ENCODE data around the gene OPCML. TPM values are rescaled to one million over a fixed set of nuclear protein-coding genes. Genes with fewer than 3 reads are reported as not detected.

The OPCML gene
- total RNA-seq, 1 donor from 2014 or later: 1.2 TPM

DNA sequence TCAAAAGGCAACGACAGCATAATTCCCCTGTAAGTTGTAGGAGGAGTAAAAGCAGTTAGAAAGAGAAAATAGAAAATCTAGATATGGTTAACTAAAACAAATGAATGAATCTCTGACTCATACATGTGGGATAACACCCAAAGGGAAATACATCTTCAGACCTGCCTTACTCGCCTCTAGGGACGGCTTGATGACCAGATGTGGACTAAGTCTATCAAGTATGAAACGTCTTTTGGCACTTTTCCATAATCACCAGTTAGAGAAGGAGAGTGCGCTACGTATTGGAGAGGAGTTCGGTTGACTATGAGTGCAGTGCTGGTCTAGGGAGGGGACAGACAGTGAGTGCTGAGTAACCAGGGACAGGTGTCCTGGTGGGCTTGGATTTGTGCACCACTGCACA, 459.9 kb downstream of the OPCML start:
- Mint-ChIP-seq H3K9me3 (no peaks in the 10 kb centered on the region), H3K36me3 (ENCODE audit: low read depth) (no peaks in the 10 kb centered on the region), H3K4me1 (peaks cover 5% of the 10 kb centered on the region), H3K27ac (ENCODE audit: unreplicated experiment) (no peak overlapping the region), H3K4me3 (no peak overlapping the region), H3K27me3 (ENCODE audit: low read depth) (peaks cover 12% of the 10 kb centered on the region)
- TF ChIP-seq, protein P1, sequence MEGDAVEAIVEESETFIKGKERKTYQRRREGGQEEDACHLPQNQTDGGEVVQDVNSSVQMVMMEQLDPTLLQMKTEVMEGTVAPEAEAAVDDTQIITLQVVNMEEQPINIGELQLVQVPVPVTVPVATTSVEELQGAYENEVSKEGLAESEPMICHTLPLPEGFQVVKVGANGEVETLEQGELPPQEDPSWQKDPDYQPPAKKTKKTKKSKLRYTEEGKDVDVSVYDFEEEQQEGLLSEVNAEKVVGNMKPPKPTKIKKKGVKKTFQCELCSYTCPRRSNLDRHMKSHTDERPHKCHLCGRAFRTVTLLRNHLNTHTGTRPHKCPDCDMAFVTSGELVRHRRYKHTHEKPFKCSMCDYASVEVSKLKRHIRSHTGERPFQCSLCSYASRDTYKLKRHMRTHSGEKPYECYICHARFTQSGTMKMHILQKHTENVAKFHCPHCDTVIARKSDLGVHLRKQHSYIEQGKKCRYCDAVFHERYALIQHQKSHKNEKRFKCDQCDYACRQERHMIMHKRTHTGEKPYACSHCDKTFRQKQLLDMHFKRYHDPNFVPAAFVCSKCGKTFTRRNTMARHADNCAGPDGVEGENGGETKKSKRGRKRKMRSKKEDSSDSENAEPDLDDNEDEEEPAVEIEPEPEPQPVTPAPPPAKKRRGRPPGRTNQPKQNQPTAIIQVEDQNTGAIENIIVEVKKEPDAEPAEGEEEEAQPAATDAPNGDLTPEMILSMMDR (conservative IDR thresholded peaks at IDR 0.05): no peak
- DNase-seq (ENCODE audit: low read depth, low spot score): no peak

DNA sequence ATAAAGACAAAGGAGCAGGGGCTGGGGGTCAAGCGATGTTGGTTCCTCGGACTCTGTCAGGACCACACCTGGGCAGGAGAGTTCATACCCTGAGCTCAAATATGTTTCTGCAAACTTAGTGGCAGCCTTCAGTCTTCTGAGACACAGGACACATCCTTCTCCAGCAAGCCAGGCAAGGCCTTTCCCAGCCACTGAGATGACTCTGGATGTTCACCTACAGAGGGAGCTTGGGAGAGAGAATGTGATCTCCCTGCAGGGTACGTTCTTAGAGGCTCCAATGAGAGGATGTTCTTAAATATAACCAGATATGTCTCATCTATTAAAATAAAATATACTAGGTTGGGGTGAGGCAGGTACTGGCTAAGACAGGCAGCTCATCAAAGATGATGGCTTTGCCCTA, 461.5 kb downstream of the OPCML start:
- Mint-ChIP-seq H3K4me1 (peaks cover 5% of the 10 kb centered on the region), H3K9me3 (no peaks in the 10 kb centered on the region), H3K36me3 (ENCODE audit: low read depth) (no peaks in the 10 kb centered on the region), H3K27me3 (ENCODE audit: low read depth) (peaks cover 7% of the 10 kb centered on the region), H3K4me3 (no peak overlapping the region), H3K27ac (ENCODE audit: unreplicated experiment) (no peak overlapping the region)
- no peak for DNase-seq (ENCODE audit: low read depth, low spot score)
- TF ChIP-seq, protein P1 (conservative IDR thresholded peaks at IDR 0.05): no peak

DNA sequence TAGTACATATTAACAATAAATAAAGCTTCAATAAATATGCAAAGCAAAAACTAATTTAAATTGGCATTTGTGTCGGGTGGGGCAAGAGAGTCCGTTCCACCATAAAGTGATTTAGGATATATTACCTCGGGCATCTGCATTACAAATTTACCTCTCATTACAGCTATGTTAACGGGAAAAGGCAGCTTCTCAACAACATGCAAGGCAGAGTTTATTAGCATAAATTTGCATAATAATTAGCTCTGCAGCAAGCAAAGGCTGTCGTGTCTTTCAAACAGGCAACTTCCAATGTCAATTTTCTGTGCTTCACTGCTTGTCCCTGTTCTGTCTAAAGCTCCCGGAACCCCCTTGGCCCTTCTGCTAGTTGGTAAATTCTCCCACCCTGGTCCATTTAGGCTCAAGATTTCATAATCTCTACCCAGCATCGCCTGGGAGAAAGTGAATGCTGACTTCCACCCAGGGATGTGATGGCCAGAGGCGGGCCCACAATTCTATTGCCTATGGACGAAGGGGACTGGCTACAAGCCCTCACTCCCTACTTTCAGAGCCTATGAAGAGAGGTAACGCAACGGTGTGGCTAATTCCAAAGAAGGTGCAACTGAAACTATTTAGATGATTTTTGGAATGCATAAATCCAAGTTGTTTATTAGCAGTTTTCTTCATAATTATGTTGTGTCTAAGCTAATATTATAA, 462.1 kb downstream of the OPCML start:
- no peak overlapping the region for H3K4me3 Mint-ChIP-seq
- TF ChIP-seq, protein P1 (conservative IDR thresholded peaks at IDR 0.05): no peak

DNA sequence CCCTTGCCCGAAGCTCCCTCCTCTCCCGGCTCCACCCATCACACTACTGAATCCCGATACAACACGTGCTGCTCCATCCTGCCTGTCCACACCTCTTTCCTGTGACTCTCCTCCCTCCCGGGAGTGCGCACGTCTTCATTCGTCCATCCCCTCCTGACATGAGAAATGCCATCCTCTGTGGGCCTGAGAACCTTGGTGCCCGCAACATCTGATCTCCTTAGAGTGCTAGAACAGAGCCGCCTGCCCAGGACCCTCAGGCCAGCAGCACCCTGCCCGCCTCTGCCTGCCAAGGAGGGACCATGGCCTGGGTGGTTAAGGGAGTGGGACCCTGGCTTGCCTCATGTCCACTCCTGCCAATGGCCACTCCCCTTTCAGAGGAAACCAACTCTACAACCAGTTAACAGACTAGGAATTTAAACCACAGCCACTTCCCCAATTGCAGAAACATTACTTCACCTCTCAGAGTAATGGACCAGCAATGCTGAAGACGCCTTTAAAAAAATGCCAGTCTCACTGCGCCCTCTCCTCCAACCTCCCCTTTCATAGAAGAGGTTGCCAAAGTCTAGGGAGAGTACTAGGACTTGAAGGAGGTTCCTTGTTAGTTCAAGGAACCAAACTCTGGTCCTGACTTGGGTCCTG, 466.3 kb downstream of the OPCML start:
- peaks cover 18% of the 10 kb centered on the region for H3K27me3 Mint-ChIP-seq (ENCODE audit: low read depth)
- H3K27ac Mint-ChIP-seq (ENCODE audit: unreplicated experiment): no peak overlapping the region
- TF ChIP-seq, protein P1 (conservative IDR thresholded peaks at IDR 0.05): no peak
- no peaks in the 10 kb centered on the region for H3K9me3 Mint-ChIP-seq
- DNase-seq (ENCODE audit: low read depth, low spot score): no peak
- H3K4me3 Mint-ChIP-seq: peak overlapping the region; percentile 56
- no peaks in the 10 kb centered on the region for H3K36me3 Mint-ChIP-seq (ENCODE audit: low read depth)
- H3K4me1 Mint-ChIP-seq: peaks cover 18% of the 10 kb centered on the region

More for the DNA sequence above, 462.1 kb downstream of the OPCML start:
- Mint-ChIP-seq H3K27me3 (ENCODE audit: low read depth) (peaks cover 5% of the 10 kb centered on the region), H3K36me3 (ENCODE audit: low read depth) (no peaks in the 10 kb centered on the region), H3K4me1 (peaks cover 5% of the 10 kb centered on the region), H3K9me3 (no peaks in the 10 kb centered on the region), H3K27ac (ENCODE audit: unreplicated experiment) (no peak overlapping the region)
- DNase-seq (ENCODE audit: low read depth, low spot score): no peak

DNA sequence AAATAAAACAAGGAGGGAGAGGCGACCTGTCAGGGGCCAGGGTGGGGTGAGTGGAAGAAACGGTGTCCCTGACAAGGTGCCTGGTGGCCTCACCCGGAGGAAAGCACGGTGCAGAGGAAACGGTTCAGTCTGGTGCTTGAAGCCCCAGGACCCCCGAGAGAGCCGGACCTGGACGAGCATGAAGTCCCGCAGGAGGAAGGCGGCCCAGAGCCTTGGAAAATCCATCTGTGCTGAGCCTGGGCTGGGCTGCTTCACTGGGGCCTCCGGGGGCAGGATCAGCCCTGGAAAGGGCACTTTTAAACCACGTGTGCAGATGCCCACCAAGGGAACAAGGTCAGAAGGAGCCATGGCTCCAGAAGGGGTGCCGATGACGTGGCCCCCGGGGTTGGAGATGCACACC, 467.3 kb downstream of the OPCML start:
- H3K36me3 Mint-ChIP-seq (ENCODE audit: low read depth): no peaks in the 10 kb centered on the region
- peaks cover 19% of the 10 kb centered on the region for H3K27me3 Mint-ChIP-seq (ENCODE audit: low read depth)
- TF ChIP-seq, protein P1 (conservative IDR thresholded peaks at IDR 0.05): no peak
- peak overlapping the region; percentile 84 for H3K4me3 Mint-ChIP-seq
- H3K4me1 Mint-ChIP-seq: peaks cover 15% of the 10 kb centered on the region
- no peaks in the 10 kb centered on the region for H3K9me3 Mint-ChIP-seq
- no peak overlapping the region for H3K27ac Mint-ChIP-seq (ENCODE audit: unreplicated experiment)
- no peak for DNase-seq (ENCODE audit: low read depth, low spot score)

All from neural crest cell (in vitro differentiated cells).